NCI-H510A treated with DMSO at 0.1 percent for 48 hours (cell line): Measurements from ENCODE around the gene IQGAP3.
"Not testable (repeated sequence)": the region's sequence is repeated elsewhere in the genome, so short reads cannot be mapped to it uniquely, and the experiment has no call there.

ENCODE experiments used
- DNase-seq: peaks from one replicate; lab custom pipeline; 2025; lab: John Stamatoyannopoulos, UW

IQGAP3 gene

GRCh38 chr1:156592910-156593660, 20.7 kb upstream of the IQGAP3 start:
- DNase-seq, result peak; percentile 72

DNA sequence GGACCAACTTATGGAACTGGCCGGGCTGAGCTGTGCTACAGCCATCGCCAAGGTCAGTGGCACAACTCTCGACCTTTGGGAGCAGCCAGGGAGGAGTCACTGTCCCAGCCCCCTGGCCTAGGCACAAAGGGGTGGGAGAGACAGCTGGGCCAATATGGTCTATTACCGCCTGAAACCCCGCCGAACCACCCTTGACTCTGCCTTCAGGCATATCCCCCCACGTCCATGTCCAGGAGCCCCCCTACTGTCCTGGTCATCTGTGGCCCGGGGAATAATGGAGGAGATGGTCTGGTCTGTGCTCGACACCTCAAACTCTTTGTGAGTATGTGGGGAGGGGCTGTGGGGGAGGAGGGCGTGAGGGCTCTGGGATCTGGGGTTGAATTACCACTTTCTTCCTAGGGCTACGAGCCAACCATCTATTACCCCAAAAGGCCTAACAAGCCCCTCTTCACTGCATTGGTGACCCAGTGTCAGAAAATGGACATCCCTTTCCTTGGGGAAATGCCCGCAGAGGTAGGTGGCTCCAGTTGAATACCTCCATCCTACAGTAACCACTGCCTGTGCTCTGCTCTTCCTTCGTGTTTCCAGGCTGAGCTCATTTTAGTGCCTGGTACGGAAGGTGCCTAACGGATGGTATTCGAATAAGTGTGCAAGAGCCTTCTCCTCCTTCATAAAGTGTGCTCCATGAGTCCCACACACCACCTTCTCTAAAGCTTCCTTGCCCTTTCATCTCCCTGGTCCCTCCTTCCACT, 20.0 kb upstream of the IQGAP3 start:
- no peak for DNase-seq

DNA sequence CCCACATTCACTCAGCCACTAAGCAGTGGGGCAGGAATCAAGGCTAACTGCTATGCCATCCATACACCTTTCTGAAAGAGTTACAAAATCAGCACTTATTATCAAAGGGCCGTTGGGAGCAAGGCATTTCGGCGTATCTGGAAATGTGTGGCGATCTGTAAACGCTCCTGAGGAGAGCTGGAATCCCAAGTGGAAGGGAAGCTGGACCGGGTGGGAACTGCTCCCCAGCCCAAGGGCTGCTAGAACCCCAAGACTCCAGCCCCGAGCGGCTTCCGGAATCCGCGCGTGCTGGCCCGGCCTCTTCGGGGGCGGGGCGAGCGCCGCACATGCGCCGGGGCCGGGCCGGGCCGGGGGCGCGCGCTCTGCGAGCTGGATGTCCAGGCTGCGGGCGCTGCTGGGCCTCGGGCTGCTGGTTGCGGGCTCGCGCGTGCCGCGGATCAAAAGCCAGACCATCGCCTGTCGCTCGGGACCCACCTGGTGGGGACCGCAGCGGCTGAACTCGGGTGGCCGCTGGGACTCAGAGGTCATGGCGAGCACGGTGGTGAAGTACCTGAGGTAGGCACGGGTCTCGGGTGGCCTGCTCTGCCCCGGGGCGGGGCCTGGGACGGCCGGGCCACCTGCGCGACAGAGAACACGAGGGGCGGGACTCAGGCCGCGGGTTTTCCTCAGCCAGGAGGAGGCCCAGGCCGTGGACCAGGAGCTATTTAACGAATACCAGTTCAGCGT, 19.2 kb upstream of the IQGAP3 start, which contains the start of gene NAXE:
Gene NAXE (plus strand): TSS at position 345 of the 726 bp plus-strand sequence. CDS start 29 bp downstream, at position 374.
- peak; percentile 91 for DNase-seq

DNA sequence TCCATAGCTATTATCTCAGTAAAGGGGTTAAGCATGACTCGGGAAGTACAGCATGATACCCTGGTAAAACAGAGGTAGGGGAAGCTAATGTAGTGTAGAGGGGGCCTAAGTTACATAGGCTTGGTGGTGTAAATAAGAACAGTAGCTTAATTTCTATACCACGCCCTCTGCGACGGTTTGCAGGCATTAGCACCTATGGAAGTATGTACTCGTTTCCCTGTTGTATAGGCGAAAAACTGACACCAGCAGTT, 18.7 kb upstream of the IQGAP3 start:
- DNase-seq, result peak; percentile 91

DNA sequence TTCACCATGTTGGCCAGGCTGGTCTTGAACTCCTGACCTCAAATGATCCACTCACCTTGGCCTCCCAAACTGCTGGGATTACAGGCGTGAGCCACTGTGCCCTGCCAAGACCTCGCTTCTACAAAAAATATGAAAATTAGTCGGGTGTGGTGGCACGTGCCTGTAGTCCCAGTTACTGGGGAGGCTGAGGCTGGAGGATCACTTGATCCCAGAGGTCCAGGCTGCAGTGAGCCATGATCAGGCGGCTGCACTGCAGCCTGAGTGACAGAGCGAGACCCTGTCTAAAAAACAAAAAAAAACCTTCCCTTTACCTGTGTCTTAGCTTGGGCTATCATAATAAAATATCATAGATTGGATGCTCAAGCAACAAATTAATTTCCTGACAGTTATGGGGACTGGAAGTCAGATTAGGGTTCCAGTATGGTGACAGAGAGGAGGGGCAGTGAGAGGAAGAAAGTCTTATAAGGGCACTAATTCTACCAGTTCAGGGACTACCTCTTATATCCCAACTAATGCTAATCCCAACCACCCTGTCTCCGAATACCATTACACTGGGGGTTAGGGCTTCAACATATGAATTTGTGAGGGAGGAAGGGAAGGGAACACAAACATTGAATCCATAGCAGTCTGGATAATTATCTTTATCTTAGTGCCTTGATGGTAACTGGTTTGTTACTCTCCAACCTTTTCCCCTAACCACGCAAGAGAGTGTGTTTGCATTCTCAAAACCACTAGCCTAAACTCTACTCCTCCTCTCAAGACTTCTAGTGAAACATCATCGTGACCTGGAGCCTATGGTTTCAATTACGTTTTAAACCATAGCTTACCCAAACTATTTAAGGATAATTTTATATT, 18.2 kb upstream of the IQGAP3 start:
- no peak for DNase-seq

DNA sequence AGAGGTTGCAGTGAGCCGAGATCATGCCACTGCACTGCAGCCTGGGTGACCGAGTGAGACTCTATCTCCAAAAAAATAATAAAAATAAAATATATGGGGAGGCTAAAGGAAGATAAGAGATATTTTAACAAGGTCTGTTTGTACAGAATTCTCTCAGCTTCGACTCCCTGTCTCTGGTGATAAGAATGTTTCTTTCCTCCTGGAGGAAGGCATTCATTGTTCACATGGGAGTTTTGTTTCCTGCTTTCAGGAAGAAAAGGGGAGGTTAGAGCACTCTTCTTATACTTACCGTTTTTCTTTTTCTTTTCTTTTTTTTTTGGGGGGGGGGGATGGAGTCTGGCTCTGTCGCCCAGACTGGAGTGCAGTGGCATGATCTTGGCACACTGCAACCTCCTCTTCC, 17.2 kb upstream of the IQGAP3 start:
- DNase-seq, result no peak

DNA sequence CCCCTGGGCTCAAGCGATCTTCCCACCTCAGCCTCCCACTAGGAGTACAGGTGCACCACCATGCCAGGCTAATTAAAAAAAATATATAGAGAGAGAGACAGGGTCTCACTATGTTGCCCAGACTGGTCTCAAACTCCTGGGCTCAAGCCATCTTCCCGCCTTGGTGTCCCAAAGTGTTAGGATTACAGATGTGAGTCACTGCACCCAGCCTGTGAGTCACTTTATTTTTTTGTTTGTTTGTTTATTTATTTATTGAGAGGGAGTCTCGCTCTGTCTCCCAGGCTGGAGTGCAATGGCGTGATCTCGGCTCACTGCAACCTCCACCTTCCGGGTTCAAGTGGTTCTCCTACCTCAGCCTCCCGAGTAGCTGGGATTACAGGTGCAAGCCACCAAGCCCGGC, 15.6 kb upstream of the IQGAP3 start:
- not testable (repeated sequence) for DNase-seq

DNA sequence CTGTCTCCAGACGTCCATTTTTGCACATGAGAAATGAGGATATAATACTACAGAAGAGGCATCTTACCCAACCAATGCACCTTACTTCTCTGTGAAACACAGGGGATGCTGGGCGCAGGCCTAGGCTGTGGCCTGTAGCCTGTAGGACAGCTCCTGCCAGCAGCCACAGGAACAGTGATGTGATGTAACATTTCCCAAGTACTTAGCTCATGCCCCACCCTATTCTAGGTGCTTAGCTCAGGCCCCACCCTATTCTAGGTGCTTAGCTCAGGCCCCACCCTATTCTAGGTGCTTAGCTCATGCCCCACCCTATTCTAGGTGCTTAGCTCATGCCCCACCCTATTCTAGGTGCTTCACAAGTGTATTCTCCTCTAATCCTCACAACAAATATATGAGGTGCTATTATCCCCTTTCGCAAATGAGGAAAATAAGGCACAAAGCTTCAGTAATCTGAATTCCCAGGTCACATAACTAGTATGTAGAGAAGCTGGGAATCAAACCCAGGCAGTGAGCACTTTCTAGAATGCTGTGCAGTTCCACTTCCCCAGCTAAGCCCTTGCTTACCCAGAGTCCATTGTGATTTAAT, 14.6 kb upstream of the IQGAP3 start:
- no peak for DNase-seq

GRCh38 chr1:156586323-156586722, 14.0 kb upstream of the IQGAP3 start:
- no peak for DNase-seq

DNA sequence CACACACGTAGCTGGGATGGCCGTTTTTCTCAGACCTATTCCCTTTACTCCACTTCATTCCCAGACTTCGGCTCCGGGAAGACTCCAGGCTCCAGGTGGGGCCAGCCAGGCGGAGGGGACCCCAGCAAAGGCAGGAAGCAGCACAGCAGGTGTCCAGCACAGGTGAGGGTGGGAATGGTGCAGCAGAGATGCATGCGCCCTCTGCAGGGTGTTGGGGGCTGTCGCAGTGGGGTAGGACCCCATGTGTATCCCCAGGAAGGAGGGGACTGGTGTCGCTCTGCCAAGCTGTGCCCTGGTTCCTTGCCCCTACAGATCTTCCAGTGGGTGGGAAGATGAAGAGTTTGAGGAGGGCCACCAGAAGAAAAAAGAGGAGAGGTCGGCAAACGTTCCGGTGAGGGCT, 12.4 kb upstream of the IQGAP3 start:
- DNase-seq, result peak; percentile 55

- peak; percentile 87 for DNase-seq
Observed at GRCh38 chr1:156583821-156584622, 11.7 kb upstream of the IQGAP3 start.

- DNase-seq, result no peak
Observed at GRCh38 chr1:156582388-156583017, 10.1 kb upstream of the IQGAP3 start.

DNA sequence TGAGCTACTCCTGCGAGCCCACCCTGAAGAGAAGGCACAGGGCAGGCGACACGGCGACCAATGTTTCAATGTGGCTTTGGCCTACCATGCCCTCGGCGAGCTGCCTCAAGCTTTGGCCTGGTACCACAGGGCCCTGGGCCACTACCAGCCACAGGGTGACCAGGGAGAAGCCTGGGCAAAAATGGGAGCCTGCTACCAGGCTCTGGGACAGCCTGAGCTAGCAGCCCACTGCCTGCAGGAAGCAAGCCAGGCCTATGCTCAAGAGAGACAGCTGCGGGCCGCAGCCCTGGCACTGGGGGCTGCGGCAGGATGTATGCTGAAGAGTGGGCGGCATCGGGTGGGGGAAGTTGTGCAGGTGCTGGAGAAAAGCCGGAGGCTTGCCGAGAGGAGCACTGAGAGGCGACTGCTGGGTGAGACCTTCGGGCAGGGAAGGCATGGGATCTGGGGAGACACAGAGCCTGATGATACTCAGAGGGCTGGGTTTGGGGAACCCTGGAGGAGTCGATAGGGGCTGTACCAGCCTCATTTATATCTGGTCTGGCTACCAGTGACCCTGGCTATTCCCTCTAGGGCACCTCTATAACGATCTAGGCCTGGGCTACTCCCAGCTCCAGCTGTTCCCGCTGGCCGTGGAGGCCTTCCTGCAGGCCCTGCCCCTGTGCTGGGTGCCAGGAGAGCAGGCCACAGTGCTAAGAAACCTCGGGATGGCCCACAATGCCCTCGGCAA, 9.5 kb upstream of the IQGAP3 start:
- no peak for DNase-seq

DNA sequence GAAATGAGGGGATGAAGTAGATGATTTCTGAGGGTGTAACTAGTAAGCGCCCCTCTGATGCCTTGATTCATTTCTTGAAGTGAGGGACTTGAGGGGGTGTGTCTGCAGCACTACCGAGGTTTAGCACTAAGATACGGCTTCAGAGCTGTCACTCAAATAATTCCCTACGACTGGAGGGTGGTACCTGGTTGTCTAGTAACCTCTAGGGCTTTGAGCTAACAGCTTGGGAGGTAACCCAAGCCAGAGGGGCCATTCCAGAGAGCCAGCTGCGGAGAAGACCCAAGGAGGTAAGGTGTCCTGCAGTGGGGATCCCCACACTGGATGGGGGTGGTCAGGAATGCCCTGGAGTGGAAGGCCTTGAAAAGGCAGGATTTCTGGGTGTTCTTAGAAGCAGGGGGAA, 7.1 kb upstream of the IQGAP3 start, which contains the start of gene TTC24:
Gene TTC24 (plus strand): TSS at position 252 of the 400 bp plus-strand sequence. CDS start 1,642 bp downstream, outside the sequence.
- DNase-seq, result no peak

- DNase-seq, result no peak
Observed at GRCh38 chr1:156578055-156578454, 5.7 kb upstream of the IQGAP3 start.

- no peak for DNase-seq
Observed at GRCh38 chr1:156577550-156577949, 5.2 kb upstream of the IQGAP3 start.

- DNase-seq, result no peak
Observed at GRCh38 chr1:156574039-156574633, 1.8 kb upstream of the IQGAP3 start.

DNA sequence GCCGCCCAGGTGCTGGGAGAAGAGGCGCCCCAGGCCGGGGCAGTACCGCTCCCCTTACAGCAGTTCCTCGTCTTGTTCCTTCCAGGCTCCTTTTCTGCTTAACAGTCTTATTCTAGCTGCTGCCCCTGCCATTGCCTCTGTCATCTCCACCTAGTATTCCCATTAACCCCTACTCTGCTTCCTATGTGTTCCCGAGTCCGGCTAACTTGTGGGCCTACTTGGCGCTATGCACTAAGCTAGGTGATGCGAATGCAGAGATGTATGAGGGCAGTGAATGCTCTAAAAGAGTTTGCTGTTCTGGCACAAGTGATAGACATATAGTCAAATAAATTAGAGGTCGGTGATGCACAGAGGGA, 276 bp upstream of the IQGAP3 start:
- DNase-seq, result no peak

GRCh38 chr1:156571261-156571852, 1.0 kb downstream of the IQGAP3 start:
- DNase-seq, result no peak
